ENCODE measurements around the gene STOM.

GRCh38 chr9:121395558-121395957, 25.5 kb upstream of the STOM start:
- TF ChIP-seq, protein P1, sequence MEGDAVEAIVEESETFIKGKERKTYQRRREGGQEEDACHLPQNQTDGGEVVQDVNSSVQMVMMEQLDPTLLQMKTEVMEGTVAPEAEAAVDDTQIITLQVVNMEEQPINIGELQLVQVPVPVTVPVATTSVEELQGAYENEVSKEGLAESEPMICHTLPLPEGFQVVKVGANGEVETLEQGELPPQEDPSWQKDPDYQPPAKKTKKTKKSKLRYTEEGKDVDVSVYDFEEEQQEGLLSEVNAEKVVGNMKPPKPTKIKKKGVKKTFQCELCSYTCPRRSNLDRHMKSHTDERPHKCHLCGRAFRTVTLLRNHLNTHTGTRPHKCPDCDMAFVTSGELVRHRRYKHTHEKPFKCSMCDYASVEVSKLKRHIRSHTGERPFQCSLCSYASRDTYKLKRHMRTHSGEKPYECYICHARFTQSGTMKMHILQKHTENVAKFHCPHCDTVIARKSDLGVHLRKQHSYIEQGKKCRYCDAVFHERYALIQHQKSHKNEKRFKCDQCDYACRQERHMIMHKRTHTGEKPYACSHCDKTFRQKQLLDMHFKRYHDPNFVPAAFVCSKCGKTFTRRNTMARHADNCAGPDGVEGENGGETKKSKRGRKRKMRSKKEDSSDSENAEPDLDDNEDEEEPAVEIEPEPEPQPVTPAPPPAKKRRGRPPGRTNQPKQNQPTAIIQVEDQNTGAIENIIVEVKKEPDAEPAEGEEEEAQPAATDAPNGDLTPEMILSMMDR (IDR thresholded peaks at IDR 0.05; ENCODE audit: low read depth, low read length), result no peak
- TF ChIP-seq EZH2phosphoT487 (IDR thresholded peaks at IDR 0.05; ENCODE audit: low read depth), result no peak

All from OCI-LY3 (cell line).